ENCODE measurements around the gene TFAP2C. TPM values are rescaled to one million over a fixed set of nuclear protein-coding genes. Genes with fewer than 3 reads are reported as not detected.
"Not testable (repeated sequence)": the region's sequence is repeated elsewhere in the genome, so short reads cannot be mapped to it uniquely, and the experiment has no call there.

Gene TFAP2C
- total RNA-seq, 2 donors from 2014 or later: 0.57 to 1.3 TPM

DNA sequence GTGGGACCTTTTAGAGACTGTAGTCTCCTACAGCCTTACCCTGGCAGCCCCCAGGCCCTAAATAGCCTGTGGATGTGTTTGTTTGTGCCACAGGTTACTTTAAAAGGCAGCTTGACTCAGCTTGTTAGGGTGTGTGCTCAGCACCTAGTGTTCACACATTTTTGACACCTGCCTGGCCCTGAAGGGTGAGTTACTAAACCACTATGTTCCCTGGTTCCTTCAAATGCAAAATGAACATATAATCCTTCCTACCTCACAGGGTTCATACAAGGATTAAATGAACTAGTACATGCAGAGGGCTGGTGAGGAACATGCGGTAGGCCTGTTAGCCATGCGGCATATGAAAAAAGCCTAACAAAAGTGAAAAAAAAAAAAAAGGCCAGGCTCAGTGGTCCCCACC is 14.9 kb upstream of the TFAP2C start:
- H3K9me3 ChIP-seq: no peaks in the 10 kb centered on the region
- DNase-seq: no peak
- H3K27me3 ChIP-seq: no peaks in the 10 kb centered on the region
- H3K4me1 ChIP-seq: no peaks in the 10 kb centered on the region
- TF ChIP-seq, protein P1, sequence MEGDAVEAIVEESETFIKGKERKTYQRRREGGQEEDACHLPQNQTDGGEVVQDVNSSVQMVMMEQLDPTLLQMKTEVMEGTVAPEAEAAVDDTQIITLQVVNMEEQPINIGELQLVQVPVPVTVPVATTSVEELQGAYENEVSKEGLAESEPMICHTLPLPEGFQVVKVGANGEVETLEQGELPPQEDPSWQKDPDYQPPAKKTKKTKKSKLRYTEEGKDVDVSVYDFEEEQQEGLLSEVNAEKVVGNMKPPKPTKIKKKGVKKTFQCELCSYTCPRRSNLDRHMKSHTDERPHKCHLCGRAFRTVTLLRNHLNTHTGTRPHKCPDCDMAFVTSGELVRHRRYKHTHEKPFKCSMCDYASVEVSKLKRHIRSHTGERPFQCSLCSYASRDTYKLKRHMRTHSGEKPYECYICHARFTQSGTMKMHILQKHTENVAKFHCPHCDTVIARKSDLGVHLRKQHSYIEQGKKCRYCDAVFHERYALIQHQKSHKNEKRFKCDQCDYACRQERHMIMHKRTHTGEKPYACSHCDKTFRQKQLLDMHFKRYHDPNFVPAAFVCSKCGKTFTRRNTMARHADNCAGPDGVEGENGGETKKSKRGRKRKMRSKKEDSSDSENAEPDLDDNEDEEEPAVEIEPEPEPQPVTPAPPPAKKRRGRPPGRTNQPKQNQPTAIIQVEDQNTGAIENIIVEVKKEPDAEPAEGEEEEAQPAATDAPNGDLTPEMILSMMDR (IDR thresholded peaks at IDR 0.05): no peak
- no peaks in the 10 kb centered on the region for H3K36me3 ChIP-seq
- no peak overlapping the region for H3K27ac ChIP-seq
- H3K4me3 ChIP-seq: no peak overlapping the region
- no peak overlapping the region for H3K9ac ChIP-seq (ENCODE audit: low read depth in 2 of 2, low read length in 2 of 2)
- intact Hi-C loops (cut with DNase I): no loop called here

DNA sequence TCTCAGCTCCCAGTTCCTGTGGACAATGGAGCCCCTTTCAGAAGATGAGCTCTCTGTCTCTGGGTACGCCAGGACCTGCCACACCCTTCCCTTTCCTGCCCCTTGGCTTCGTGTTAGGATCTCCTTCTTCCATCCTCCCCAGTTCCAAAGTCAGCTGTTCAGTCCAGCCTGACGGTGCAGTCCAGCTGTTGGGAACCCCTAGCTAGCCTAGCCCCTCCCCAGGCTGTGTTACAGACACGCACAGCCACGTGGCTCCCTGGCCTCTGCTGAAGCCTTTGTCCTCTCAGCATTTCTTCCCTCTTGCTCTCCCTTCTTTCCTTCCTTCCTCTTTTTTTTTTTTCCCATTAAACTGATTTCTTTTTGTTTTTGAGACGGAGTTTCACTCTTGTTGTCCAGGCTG is 12.4 kb upstream of the TFAP2C start:
- H3K36me3 ChIP-seq: no peaks in the 10 kb centered on the region
- H3K9me3 ChIP-seq: no peaks in the 10 kb centered on the region
- H3K27ac ChIP-seq: no peak overlapping the region
- no peaks in the 10 kb centered on the region for H3K27me3 ChIP-seq
- H3K4me3 ChIP-seq: no peak overlapping the region
- no peaks in the 10 kb centered on the region for H3K4me1 ChIP-seq
- intact Hi-C loops (cut with DNase I): no loop called here
- no peak for DNase-seq
- H3K9ac ChIP-seq (ENCODE audit: low read depth in 2 of 2, low read length in 2 of 2): no peak overlapping the region
- TF ChIP-seq, protein P1 (IDR thresholded peaks at IDR 0.05): no peak

DNA sequence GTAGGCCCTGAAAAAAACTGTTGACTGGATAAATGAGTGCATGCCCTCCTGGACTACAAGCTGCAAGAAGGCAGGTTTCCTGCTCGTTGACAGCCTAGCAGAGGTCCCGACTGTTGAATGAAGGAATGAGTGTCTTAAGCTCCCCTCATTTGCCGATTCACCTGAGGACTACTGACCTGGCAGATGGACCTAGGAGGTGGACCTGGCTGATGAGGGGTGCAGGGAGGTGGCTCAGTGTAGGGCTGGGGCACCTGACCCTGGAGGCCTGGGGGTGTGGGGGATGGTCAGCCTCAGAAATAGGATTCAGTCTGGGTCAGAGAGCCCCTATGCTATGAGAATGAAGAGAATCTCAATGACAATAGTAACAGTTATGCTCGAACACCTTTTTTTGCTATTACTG is 11.6 kb upstream of the TFAP2C start:
- no peak overlapping the region for H3K4me3 ChIP-seq
- intact Hi-C loops (cut with DNase I): no loop called here
- TF ChIP-seq, protein P1 (IDR thresholded peaks at IDR 0.05): no peak
- no peaks in the 10 kb centered on the region for H3K36me3 ChIP-seq
- H3K27me3 ChIP-seq: no peaks in the 10 kb centered on the region
- no peak for DNase-seq
- H3K4me1 ChIP-seq: no peaks in the 10 kb centered on the region
- no peaks in the 10 kb centered on the region for H3K9me3 ChIP-seq
- H3K9ac ChIP-seq (ENCODE audit: low read depth in 2 of 2, low read length in 2 of 2): no peak overlapping the region
- no peak overlapping the region for H3K27ac ChIP-seq

DNA sequence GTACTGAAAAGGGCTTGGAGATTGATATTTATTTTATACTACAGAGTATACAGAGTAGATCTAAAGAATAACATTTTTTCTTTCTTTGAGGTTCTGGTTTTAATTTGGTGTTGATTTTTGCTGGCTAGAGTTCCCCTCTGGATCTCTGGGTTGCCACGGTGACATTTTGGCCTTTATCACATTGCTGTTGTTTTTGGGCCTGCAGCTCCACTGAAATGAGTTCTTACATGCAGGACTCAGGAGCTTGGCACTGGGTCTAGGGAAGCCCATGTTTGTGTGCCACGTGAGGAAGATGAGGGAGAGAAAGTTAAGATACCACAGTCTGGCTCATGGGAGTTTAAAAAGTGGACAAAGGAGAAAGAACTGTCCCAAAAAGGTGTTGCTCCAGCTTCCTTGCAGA is 7.4 kb upstream of the TFAP2C start:
- no peaks in the 10 kb centered on the region for H3K36me3 ChIP-seq
- intact Hi-C loops (cut with DNase I): no loop called here
- no peak overlapping the region for H3K4me3 ChIP-seq
- TF ChIP-seq, protein P1 (IDR thresholded peaks at IDR 0.05): no peak
- no peak overlapping the region for H3K9ac ChIP-seq (ENCODE audit: low read depth in 2 of 2, low read length in 2 of 2)
- no peaks in the 10 kb centered on the region for H3K9me3 ChIP-seq
- no peaks in the 10 kb centered on the region for H3K4me1 ChIP-seq
- no peak for DNase-seq
- H3K27ac ChIP-seq: no peak overlapping the region
- peaks cover 23% of the 10 kb centered on the region for H3K27me3 ChIP-seq

DNA sequence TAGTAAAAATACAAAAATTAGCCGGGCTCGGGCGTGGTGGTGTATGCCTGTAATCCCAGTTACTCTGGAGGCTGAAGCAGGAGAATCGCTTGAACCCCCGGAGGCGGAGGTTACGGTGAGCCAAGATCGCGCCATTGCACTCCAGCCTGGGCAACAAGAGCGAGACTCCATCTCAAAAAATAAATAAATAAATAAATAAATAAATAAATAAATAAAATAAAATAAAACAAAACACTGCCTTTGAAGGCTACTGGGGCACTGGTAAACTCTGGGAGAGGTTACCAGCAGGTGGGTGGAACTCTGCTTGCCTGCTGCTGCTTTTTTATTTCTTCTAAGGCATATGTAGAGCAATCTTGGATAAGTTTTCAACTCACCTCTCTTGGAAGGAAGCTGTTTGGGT is 5.2 kb upstream of the TFAP2C start:
- intact Hi-C loops (cut with DNase I); H3K27ac ChIP-seq; DNase-seq; H3K4me3 ChIP-seq; H3K36me3 ChIP-seq; H3K4me1 ChIP-seq; H3K9ac ChIP-seq (ENCODE audit: low read depth in 2 of 2, low read length in 2 of 2); H3K9me3 ChIP-seq: not testable (repeated sequence)
- H3K27me3 ChIP-seq: peaks cover 45% of the 10 kb centered on the region

DNA sequence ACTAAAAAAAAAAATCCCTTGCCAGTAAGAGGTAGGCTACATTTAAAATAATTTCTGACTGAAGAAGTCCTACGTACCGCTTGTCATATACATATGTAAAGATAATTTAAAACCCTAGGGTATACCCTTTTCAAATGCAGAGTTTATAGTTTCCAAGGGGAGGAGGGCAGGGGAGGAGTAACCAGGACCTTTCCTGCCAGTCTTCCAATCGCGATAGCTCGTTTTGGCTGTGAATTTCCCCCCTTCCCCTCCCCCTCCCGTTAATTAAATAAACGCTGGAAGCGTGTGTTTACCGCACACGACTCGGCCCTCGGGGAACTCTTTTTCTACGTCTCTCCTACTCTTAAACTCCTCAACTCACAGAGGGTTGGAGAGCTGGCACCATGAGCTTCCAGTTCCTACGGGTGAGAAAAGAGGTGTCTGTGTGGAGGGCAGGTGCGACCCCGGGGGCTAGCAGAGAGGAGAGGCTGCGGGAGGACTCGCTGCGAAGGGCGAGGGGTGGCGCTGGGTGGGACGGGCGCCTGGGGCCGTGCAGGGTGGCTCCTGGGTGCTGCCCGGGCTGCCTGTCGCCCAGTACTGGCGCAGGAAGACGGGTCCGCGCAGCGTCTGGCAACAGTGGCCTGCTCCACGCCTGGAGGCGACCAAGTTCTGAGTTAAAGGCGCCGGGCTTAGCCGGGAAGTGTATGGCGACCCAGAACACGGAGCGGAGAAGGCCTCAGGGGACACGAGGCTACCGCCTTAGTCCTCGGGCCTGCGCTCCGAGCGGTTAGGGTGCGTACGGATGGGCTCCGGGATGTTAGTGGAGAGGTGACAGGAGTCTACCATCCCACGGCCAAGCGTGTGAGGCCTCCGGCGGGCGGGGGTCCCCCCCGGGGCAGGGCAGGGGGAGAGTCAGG is 4.1 kb upstream of the TFAP2C start:
- Histone ChIP-seq H3K9ac (ENCODE audit: low read depth in 2 of 2, low read length in 2 of 2) (no peak overlapping the region), H3K4me1 (peaks cover 10% of the 10 kb centered on the region), H3K4me3 (no peak overlapping the region), H3K27me3 (peaks cover 56% of the 10 kb centered on the region), H3K27ac (no peak overlapping the region), H3K9me3 (no peaks in the 10 kb centered on the region), H3K36me3 (no peaks in the 10 kb centered on the region)
- TF ChIP-seq, protein P1 (IDR thresholded peaks at IDR 0.05): no peak
- intact Hi-C loops (cut with DNase I): no loop called here
- no peak for DNase-seq
